K562 (cell line): ENCODE measurements around the gene C22orf39. TPM values are rescaled to one million over a fixed set of nuclear protein-coding genes. Genes with fewer than 3 reads are reported as not detected.

Experiments used
- AFF1 ChIP-seq, 2 experiments: fragments of 450-650 bp; IDR thresholded peaks; 2 replicates each; pipeline ENCODE4 v1.6.1; 2018; ENCODE audit warnings: mild to moderate bottlenecking in 2 of 2, low read depth in 1 of 2; ENCODE audit not compliant: partially characterized antibody in 2 of 2
- BHLHE40 ChIP-seq: IDR thresholded peaks from 2 replicates; pipeline ENCODE4 v1.6.1; 2011; ENCODE audit warnings: low read length, improper control_type of control experiment
- CHD4 ChIP-seq: fragments of 200-600 bp; sonication (generic); IDR thresholded peaks from 3 replicates; pipeline ENCODE4 v1.6.1; 2012; ENCODE audit warnings: low read depth, mild to moderate bottlenecking, mixed read lengths, low read length, inconsistent platforms; ENCODE audit not compliant: insufficient read depth, insufficient replicate concordance, poor library complexity, severe bottlenecking
- ETV1 ChIP-seq: fragments of 450-650 bp; conservative IDR thresholded peaks from 2 replicates; pipeline ENCODE4 v1.6.1; 2016; ENCODE audit warnings: missing genetic modification characterization, control low read depth, low read depth, missing compliant biosample characterization
- ETV6 ChIP-seq, 3 experiments: fragments of 150-350 bp in 1 of 3; sonication (generic) in 1 of 3; formaldehyde crosslinking in 1 of 3; IDR thresholded peaks; 2 replicates each; pipeline versions ENCODE4 v1.6.1 to v1.8.0; 2014 to 2022; ENCODE audit warnings: borderline replicate concordance in 2 of 3, low read depth in 2 of 3, antibody characterized with exemption in 1 of 3, low read length in 1 of 3, mild to moderate bottlenecking in 1 of 3, missing genetic modification reagents in 1 of 3
- FUS ChIP-seq: fragments of 200-400 bp; formaldehyde crosslinking; optimal IDR thresholded peaks from 2 replicates; pipeline ENCODE3; 2017; ENCODE audit warnings: low read depth, low read length
- MAFK ChIP-seq: IDR thresholded peaks from 2 replicates; pipeline ENCODE4 v1.6.1; 2011; ENCODE audit warnings: low read length, improper control_type of control experiment
- MITF ChIP-seq: IDR thresholded peaks from 2 replicates; pipeline ENCODE4 v1.6.1; 2014; ENCODE audit warnings: antibody characterized with exemption
- NCOA1 ChIP-seq: fragments of 450-650 bp; IDR thresholded peaks from 2 replicates; pipeline ENCODE4 v1.6.1; 2016; ENCODE audit warnings: low read depth
- PHF21A ChIP-seq: fragments of 450-650 bp; IDR thresholded peaks from 2 replicates; pipeline ENCODE4 v1.6.1; 2017; ENCODE audit warnings: low read depth, borderline replicate concordance
- PHF8 ChIP-seq: fragments of 200-600 bp; sonication (generic); IDR thresholded peaks from 2 replicates; pipeline ENCODE4 v1.6.1; 2012; ENCODE audit warnings: mixed run types, mild to moderate bottlenecking, inconsistent platforms, low read length, moderate library complexity, borderline replicate concordance
- RAD51 ChIP-seq: fragments of 450-650 bp; IDR thresholded peaks from 2 replicates; pipeline ENCODE4 v1.7.1; 2016; ENCODE audit warnings: low read depth, mild to moderate bottlenecking, borderline replicate concordance
- SMAD2 ChIP-seq: fragments of 150-350 bp; IDR thresholded peaks from 2 replicates; pipeline ENCODE4 v1.6.1; 2014; ENCODE audit warnings: low read depth, mild to moderate bottlenecking, low read length
- STAT6 ChIP-seq: sonication (generic); formaldehyde crosslinking; IDR thresholded peaks from 2 replicates; pipeline ENCODE4 v1.8.1; 2023; ENCODE audit warnings: mild to moderate bottlenecking, missing genetic modification reagents
- polyA plus RNA-seq, 8 experiments: library from polyadenylated mRNA; depleted of rRNA in 4 of 8; stranded (reverse) in 5 of 8; unstranded in 3 of 8; fragments of >200 nt; fragmentation: Nextera tagmentation in 2 of 8; fragmentation: Illumina TruSeq in 1 of 8; extraction: Ambion mirVana in 2 of 8; extraction: Trizol in 1 of 8; gene quantifications; 2 replicates each; pipeline versions ENCODE4 v1.2.1 to v1.2.3, GENCODE V29; 2011 to 2014; ENCODE audit warnings: inconsistent platforms in 1 of 8, missing spikeins in 1 of 8
- total RNA-seq, 7 experiments: library from RNA; depleted of rRNA in 6 of 7; stranded (reverse); fragments of >200 nt in 6 of 7; fragmentation: Illumina TruSeq in 2 of 7; extraction: Trizol in 2 of 7; gene quantifications; 2 replicates each; pipeline versions ENCODE4 v1.2.1 to v1.2.3, GENCODE V29; 2011 to 2021; ENCODE audit warnings: low replicate concordance in 1 of 7

C22orf39 gene
- total and polyA plus RNA-seq, 9 of the 15 experiments (the other 6 are each of a cell fraction or from before 2014, with no cell fraction given): 20.4 to 139 (median 66.8) TPM

GRCh38 chr22:19396934-19397733 lies 50.4 kb downstream of the C22orf39 start (continued):
- TF ChIP-seq STAT6 (CRISPR knock-in tag): no peak; the same call in 1 of the 2 replicates
- peak; percentile 81; the same call in 1 of the 2 replicates for TF ChIP-seq MITF
- TF ChIP-seq RAD51: peak; percentile 23; the same call in 1 of the 2 replicates
- peak; percentile 90; the same call in 1 of the 2 replicates for TF ChIP-seq NCOA1
- no peak for TF ChIP-seq AFF1 (IDR thresholded peaks at IDR 0.05; ENCODE audit: low read depth in 1 of 2, partially characterized antibody in 2 of 2)
- peak; percentile 84; the same call in 1 of the 2 replicates for TF ChIP-seq BHLHE40
- TF ChIP-seq SMAD2: no peak
- no peak for TF ChIP-seq PHF21A
- 0 out of 2 replicates have a peak, but pooled peaks have one; percentile 25 for TF ChIP-seq PHF8
- TF ChIP-seq CHD4: peak; percentile 87
- no peak for TF ChIP-seq FUS
- peak; percentile 82 for TF ChIP-seq ETV1 (tag)
- TF ChIP-seq MAFK: peak; percentile 66
- TF ChIP-seq ETV6 (IDR thresholded peaks at IDR 0.05; ENCODE audit: borderline replicate concordance in 1 of 2, low read depth in 2 of 2, low read length in 1 of 2): peak in 1 of 2 experiments; percentile 37; a peak in 1 of 4 replicates
- no peak for TF ChIP-seq ETV6 (CRISPR knock-in tag; IDR thresholded peaks at IDR 0.05; ENCODE audit: borderline replicate concordance)
